GM12801 (cell line): ENCODE measurements around the gene STX2.

Source experiments
- TF ChIP-seq, protein P1 (sequence below): IDR thresholded peaks from one replicate; pipeline ENCODE4 v1.5.1; 2011; ENCODE audit warnings: control low read depth; ENCODE audit not compliant: insufficient read length; ENCODE audit errors: extremely low read depth

The STX2 gene

DNA sequence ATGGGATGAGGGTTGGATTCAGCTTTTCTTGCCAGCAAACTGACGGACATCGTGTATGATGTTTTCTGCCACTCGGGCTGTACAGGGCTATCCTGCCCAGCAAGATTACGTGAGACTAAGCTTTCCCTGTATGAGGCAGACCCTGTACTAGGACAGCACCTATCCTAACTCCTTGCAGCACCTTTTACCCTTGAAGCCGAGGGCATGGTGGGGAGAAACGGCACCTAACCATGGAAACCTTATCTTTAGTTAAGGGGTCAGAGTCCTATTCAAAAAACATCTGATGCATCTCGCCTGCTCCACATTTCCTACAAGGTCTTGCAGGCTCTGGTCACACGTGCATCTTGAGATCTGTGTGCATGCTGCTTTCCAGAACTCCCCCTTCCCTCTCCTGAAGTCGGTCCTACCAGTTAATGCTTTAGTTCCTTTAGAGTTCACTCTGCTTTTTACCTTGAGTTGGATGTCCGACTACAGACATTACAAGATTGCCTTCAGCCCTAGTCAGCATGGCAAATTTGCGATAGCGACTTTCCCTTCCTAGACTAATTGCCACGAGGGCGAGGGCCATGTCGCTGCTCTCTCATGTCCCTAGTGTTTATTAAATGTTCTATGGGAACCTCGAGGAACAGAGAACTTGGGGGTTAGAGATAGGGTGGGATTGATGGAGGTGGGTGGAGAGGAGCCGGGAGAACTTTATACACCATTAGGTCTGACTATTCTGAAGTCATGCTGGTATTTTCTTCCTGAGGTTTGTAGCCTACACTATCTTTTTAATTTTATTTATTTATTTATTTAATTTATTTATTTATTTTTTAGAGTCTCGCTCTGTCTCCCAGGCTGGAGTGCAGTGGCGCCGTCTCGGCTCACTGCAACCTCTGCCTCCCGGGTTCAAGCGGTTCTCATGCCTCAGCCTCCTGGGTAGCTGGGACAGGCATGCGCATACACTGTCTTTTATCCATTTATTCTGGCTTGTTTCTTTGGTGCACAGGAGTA, 39.4 kb upstream of the STX2 start:
- TF ChIP-seq, protein P1, sequence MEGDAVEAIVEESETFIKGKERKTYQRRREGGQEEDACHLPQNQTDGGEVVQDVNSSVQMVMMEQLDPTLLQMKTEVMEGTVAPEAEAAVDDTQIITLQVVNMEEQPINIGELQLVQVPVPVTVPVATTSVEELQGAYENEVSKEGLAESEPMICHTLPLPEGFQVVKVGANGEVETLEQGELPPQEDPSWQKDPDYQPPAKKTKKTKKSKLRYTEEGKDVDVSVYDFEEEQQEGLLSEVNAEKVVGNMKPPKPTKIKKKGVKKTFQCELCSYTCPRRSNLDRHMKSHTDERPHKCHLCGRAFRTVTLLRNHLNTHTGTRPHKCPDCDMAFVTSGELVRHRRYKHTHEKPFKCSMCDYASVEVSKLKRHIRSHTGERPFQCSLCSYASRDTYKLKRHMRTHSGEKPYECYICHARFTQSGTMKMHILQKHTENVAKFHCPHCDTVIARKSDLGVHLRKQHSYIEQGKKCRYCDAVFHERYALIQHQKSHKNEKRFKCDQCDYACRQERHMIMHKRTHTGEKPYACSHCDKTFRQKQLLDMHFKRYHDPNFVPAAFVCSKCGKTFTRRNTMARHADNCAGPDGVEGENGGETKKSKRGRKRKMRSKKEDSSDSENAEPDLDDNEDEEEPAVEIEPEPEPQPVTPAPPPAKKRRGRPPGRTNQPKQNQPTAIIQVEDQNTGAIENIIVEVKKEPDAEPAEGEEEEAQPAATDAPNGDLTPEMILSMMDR = no peak

- TF ChIP-seq, protein P1 = no peak
Observed at GRCh38 chr12:130877333-130877732, 38.3 kb upstream of the STX2 start.

- TF ChIP-seq, protein P1 = no peak
Observed at GRCh38 chr12:130876758-130877157, 37.7 kb upstream of the STX2 start.

- TF ChIP-seq, protein P1 = no peak
Observed at GRCh38 chr12:130876297-130876696, 37.2 kb upstream of the STX2 start.

- TF ChIP-seq, protein P1 = no peak
Observed at GRCh38 chr12:130875193-130875592, 36.1 kb upstream of the STX2 start.

DNA sequence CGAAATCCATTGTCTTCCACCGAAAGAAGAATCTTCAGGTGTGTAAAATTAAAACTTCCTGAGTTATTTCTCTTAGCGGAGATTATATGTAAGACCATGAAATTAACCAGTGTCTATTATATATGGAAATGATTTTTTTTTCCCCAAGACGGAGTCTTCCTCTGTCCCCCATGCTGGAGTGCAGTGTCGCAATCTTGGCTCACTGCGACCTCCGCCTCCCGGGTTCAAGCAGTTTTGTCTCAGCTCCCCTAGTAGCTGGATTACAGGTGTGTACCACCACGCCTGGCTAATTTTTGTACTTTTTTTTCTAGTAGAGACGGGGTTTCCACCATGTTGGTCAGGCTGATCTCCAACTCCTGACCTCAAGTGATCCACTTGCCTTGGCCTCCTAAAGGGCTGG, 35.6 kb upstream of the STX2 start:
- TF ChIP-seq, protein P1 = no peak

- TF ChIP-seq, protein P1 = no peak
Observed at GRCh38 chr12:130873825-130874224, 34.8 kb upstream of the STX2 start.
